NCI-H748 (cell line): ENCODE data around the gene RNF126.
A peak's percentile ranks its signal among the peaks of the same experiment; 100 is the strongest.
"Not testable (repeated sequence)": the region's sequence is repeated elsewhere in the genome, so short reads cannot be mapped to it uniquely, and the experiment has no call there.

Experiments used
- DNase-seq: peaks from one replicate; lab custom pipeline; 2025; ENCODE audit not compliant: unreplicated experiment; lab: John Stamatoyannopoulos, UW

Gene RNF126

DNA sequence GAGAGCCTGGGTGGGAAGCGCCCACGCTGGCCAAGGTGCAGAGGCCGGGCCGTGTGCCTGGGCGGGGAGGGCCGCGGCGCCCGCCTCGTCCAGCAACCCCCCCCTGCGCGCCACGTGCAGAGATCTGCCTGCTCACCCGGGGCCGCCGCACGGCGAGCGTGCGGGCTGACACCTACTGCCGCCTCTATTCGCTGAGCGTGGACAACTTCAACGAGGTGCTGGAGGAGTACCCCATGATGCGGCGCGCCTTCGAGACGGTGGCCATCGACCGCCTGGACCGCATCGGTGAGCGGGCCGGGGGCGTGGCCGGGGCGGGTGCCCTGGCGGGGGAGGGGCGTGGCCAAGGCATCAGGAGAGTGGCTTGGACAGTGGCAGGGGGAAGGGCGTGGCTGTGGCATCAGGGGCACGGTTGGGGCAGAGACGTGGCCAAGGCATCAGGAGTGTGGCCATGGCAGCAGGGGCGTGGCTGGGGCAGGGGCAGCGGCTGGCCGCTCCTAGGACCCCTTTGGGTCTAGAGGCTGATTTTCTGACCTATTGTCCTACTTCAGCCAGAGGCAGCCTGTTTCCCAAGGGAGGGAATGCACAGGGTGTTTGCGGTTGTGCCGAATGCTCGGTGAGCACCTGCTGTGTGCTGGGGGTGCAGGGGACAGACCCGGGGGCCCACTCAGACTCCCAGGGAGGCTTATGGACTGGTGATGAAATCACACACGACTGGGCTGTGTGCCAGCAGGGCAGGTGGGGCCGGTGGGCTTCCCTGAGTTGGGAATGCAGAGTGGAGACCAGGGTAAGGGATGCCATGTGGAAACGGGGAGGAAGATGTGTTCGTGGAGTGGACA lies 49.1 kb downstream of the RNF126 start:
- no peak for DNase-seq

DNA sequence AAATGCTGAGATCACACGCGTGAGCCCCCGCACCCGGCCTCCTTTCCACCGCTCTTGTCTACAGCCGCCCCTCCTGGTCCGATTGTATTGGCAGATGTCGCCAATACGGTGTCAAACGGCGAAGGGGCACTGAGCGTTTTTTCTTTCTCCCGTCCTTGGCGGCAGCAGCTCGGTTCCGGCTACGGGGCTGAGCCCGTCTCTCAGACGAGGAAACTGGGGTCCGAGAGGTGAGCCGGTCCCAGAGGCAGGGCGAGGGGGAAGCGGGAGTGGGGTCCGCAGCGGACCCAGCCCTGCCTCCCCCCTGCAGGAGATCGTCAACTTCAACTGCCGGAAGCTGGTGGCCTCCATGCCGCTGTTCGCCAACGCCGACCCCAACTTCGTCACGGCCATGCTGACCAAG lies 50.1 kb downstream of the RNF126 start:
- no peak for DNase-seq

GRCh38 chr19:611481-611868 lies 51.5 kb downstream of the RNF126 start:
- no peak for DNase-seq

GRCh38 chr19:610801-611480 lies 52.1 kb downstream of the RNF126 start:
- DNase-seq = no peak

DNA sequence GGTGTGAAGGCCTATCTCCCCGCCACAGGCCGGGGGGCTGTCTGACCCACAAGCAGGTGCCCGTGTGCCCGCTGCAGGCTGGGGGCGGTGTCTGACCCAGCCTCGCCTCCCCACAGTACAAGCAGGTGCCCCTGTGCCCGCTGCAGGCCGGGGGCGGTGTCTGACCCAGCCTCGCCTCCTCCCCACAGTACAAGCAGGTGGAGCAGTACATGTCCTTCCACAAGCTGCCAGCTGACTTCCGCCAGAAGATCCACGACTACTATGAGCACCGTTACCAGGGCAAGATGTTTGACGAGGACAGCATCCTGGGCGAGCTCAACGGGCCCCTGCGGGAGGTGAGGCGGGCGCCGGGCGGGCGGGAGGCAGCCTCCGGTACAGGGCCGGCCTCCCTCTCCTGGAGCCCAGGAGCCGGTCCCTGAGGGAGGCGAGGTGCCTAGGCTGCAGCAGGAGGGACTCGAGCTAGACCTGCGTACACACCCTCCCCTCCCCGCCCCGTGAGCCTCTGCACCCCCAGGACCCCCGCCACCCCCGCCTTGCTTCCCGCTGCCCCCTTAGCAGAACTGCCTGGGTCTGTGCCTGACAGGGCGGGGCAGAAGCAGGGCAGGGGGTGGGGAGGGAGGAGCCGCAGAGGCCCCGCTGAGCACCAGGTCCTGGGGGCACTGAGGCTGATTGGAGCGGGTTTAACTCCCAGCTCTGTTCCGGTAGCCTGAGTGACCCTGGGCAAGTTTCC lies 52.8 kb downstream of the RNF126 start:
- DNase-seq = no peak

DNA sequence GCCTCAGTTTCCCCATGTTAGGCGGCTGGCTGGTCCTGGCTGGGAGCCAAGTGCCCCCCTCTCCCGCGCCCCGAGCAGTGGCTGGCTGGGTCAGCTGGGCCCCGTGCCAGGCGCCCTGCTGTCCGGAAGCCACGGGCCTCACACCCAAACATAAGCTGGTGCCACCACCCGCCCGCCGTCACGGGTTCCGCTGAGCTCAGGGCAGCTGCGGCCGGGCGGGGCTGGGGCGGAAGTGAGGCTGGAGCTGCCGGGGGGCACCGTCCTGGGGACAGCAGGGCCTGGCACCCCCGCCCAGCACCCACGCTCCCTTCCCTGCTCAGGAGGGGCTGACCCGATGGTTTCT lies 54.0 kb downstream of the RNF126 start:
- DNase-seq = no peak

DNA sequence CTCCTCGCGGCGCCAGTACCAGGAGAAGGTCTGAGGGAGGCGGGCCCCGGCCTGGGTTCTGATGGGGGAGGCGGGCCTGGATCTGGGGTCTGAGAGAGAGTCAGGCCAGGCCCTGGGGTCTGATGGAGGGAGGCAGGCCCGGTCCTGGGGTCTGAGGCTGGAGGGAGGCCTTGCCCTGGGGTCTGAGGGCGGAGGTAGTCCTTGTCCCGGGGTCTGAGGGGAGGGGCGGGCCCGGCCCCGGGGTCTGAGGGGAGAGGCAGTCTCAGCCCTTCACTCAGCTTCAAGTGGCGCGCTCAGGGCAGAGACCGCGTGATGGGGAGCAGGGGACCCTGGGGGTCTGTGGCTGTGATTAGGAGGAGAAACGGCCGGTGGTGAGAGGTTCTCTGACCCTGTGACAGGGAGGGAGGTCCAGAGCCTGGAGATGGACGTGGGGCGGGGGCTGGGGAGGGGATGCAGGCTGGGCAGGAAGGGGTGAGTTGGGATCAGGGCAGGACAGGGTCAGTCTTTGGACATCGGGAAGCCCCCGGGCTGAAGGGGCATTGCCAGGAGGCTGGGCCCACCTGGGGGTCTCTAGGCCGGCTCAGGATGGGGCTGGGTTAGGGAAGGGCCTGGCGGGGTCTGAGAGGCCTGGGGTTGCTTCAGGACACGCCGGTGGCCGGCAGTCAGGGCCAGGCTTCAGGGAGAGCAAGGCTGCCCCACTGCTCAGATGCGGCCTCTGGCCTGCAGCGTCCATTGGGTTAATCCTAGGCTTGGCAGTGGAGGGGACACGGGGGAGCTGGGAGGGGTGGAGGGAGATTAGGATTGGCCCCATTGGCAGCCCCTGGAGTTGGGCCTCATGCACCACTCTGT lies 54.6 kb downstream of the RNF126 start:
- no peak for DNase-seq

GRCh38 chr19:607301-608154 lies 55.5 kb downstream of the RNF126 start:
- DNase-seq = no peak

DNA sequence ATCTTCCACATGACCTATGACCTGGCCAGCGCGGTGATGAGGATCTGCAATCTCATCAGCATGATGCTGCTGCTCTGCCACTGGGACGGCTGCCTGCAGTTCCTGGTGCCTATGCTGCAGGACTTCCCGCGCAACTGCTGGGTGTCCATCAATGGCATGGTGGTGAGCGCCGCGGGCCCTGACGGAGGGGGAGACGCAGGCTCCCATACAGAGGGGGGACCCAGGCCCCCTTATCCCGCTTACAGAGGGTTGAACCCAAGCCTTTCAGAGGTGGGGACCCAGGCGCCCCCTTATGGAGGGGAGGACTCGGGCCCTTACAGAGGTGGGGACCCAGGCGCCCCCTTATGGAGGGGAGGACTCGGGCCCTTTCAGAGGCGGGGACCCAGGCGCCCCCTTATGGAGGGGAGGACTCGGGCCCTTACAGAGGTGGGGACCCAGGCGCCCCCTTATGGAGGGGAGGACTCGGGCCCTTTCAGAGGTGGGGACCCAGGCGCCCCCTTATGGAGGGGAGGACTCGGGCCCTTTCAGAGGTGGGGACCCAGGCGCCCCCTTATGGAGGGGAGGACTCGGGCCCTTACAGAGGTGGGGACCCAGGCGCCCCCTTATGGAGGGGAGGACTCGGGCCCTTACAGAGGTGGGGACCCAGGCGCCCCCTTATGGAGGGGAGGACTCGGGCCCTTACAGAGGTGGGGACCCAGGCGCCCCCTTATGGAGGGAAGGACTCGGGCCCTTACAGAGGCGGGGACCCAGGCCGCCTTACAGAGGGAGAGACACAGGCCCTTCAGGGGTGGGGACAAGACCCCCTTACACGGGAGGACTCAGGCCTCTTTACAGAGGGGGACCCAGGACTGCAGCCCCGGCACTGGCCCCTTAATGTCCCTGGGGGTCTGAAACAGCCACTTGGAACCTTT lies 57.7 kb downstream of the RNF126 start:
- DNase-seq = peak; percentile 74

GRCh38 chr19:604355-604754 lies 58.7 kb downstream of the RNF126 start:
- peak; percentile 14 for DNase-seq

DNA sequence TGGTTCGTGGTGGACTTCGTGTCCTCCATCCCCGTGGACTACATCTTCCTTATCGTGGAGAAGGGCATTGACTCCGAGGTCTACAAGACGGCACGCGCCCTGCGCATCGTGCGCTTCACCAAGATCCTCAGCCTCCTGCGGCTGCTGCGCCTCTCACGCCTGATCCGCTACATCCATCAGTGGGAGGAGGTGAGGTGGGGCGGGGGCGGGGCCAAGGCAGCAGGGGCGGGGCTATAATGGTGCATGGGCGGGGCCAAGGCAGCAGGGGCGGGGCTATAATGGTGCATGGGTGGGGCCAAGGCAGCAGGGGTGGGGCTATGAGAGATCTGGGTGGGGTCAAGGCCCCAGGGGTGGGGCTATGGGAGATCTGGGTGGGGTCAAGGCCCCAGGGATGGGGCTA lies 59.2 kb downstream of the RNF126 start:
- DNase-seq = not testable (repeated sequence)

DNA sequence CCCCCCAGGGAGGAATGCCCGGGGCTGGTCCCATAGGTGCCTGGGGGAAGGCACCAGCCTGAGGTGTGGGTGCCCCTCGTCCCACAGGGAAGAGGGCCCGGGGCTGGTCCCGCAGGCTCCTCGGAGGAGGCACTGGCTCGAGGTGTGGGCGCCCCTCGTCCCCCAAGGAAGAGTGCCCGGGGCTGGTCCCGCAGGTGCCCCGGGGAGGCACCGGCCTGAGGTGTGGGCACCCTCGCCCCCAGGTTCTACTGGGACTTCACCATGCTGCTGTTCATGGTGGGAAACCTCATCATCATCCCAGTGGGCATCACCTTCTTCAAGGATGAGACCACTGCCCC lies 59.7 kb downstream of the RNF126 start:
- DNase-seq = not testable (repeated sequence)

GRCh38 chr19:602391-603301 lies 60.4 kb downstream of the RNF126 start:
- no peak for DNase-seq

- no peak for DNase-seq
Measured at GRCh38 chr19:601790-602189, 61.2 kb downstream of the RNF126 start.

DNA sequence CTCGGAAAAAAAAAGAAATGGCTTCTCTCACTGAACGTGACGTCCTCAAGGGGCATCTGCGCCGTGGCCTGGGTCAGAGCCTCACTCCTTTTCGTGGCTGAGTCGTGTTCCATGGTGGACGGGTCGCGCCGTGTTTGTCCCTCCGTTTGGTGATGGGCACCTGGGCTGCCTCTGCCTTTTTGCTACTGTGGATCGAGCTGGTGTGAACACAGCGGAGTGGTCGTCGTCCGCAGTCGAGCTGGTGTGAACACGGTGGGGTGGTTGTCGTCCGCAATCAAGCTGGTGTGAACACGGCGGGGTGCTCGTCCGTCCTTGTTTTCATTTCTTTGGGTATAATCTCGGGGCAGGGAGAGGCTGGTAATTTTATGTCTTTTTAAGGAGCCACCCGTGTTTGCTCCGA lies 61.7 kb downstream of the RNF126 start:
- DNase-seq = no peak
